Suppressor macrophage treated with lipopolysaccharide for 1 hour (primary cell): ENCODE data around the gene ODF4.
"Not testable (repeated sequence)": the region's sequence is repeated elsewhere in the genome, so short reads cannot be mapped to it uniquely, and the experiment has no call there.

Source experiments
- DNase-seq, 3 donors: peaks; one replicate each; pipeline ENCODE4 v3.0.0-alpha.2; 2020 to 2022

The ODF4 gene

DNA sequence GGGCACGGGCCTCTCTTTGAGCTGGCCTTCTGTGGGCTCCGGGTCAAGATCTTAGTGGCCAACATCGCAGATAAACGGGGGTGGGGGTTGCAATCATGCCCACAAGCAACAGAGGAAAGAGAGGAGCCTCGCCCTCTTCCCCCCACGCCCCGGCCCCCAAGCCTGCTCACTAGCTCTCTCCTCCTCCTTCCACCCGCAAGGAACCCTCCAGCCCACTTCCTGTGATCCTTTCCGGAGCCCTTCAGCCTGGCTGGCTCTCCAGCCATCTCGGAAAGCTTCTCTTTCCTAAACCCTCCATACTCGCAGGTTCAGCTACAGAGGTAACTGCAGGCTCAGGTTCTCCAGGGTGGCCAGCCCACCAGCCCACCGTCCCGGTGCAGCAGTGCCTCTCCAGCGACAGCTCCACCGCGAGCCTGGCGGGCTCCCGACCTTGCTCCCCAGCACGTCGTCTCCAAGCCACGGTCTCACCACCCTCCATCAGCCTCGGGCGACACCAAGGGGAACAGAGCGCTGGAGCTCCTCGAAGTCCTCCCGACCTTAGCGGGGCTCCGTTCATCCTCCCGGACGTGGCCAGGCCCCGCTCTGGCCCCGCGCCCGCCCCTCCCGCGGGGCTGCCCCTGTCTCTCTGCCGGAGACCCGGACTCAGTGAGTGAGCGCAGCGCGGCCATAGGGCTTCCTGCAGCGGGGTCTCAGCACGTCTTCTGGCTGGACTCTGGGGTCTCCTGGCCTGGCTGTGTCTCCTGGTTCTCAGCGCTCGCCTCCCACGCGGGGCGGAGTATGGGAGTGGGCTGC is 12.9 kb upstream of the ODF4 start:
- DNase-seq = peak; percentile 37 to 61 (median 45)

DNA sequence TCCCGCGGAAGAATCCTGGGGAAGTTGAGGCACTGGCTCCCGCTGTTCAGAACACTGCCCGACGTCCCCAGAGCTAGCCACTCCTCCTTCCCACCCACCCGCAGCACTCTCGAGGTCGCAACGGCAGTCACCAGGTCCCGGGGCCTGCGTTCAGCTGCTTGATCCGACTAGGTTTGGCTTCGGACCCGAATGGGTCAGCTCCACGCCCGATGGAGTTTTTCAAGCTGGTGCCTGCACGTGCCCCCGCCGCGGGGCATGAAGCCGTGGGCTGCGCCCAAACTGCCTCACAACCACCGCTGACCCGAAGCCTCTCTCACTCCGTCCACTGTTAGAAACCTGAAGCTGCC is 12.4 kb upstream of the ODF4 start:
- peak; percentile 13 to 40 (median 23) for DNase-seq

DNA sequence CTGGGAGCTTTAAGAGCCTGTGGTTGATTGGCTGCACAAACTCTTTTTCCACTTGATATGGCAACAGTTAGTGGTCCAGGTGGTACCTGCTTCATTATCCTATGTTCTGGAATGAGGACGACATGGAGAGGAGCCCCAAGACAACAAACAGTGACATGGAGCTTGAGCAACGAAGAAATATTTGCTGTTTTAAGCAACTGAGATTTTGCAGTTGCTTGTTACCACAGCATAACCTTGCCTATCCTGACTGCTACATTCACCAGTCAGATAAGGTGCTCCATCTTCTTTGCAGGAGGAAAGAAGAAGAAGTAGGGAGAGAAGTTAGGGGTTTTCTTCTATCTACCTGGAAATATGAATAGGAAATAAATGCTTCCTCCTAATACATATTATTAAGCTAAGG is 7.5 kb upstream of the ODF4 start:
- DNase-seq = no peak

DNA sequence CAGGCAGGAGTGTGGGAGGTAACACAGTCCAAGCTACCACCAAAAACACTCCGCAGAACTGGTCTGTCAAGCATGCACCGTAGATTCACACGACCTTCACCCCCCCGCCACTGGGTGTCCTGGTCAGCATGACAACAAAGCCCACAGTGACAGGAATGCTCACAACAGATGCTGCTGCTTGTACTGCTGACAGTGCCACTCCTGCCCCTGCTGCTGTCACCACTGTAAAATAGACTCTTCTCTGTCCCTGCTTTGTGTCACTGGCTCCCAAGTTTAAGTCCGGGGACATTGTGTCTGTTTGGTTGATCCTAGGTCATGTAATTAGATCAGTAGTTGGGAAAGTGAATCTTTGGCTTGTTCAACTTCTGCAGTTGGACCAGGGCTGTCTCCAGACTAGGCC is 7.0 kb upstream of the ODF4 start:
- no peak for DNase-seq

DNA sequence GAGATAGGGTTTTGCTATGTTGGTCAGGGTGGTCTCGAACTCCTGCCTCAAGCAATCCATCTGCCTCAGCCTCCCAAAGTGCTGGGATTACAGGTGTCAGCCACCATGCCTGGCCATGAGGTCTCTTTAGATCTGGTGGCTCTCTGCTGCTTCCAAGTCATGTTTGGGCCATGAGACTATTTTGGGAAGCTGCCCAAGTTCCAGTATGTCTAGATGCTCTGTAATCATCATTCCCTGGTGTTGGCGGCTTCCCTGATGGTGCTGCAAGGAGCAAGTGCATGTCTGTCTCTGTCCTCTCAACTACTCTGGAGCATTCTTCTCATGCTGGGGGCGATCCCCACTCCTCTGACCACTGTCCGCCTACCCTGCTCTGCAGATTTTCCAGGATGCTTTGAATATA is 6.4 kb upstream of the ODF4 start:
- no peak for DNase-seq

DNA sequence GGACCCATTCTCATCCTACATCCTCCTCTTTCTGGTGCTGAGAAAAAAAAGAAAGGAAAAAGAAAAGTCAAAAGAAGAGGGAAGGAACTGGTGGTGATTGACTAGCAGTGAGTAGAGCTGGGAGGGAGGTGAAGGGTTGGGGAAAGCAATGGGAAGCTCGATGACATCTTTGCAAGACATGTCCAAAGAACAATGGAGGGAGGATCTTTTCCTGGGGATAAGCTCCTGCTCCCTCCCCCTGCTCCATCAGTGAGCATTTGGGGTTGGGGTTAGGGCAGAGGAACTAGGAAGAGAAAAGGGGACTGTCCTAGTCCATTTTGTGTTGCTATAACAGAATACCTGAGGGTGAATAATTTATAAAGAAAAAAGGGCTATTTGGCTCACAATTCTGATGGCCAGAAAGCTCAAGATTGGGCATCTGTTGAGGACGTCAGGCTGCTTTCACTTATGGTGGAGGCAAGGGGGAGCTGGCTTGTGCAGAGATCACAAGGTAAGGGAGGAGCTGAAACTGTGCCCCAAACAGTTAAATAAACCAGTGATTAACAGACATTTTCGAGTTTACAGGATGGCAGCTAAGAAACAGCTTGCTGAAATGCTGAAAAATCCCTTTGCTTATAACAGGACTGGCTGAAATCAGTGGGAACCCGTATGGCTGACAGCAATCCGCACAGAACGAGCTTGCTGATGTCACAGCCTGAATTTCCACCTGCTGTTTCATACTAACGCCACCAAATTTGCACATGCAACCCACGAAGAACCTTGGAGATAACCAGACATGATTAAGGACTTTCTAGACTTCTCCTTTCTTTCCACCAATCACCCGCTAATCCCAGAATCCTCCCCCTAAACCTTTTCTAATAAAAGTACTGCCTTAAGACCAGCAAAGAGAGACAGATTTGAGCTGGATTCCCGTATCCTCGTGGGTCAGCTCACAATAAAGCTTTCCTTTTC is 1.6 kb upstream of the ODF4 start:
- peak; percentile 81 to 91 (median 81) for DNase-seq

DNA sequence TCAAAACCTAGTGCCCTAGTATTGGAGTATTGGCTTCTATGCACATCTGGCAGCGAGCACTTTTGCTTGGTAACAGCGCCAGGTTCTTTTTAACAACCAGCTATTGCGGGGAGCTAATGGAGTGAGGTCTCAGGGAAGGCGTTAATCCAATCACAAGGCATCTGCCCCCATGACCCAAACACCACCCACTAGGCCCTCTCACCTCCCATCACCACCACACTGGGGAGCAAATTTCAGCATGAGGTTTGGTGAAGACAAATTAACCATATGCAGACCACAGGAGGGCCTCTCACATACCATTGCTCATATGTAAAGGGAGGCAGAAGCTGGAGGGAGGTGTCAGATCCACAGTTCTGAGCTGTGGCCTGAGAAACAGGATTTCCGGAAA is 893 bp upstream of the ODF4 start:
- DNase-seq = no peak

DNA sequence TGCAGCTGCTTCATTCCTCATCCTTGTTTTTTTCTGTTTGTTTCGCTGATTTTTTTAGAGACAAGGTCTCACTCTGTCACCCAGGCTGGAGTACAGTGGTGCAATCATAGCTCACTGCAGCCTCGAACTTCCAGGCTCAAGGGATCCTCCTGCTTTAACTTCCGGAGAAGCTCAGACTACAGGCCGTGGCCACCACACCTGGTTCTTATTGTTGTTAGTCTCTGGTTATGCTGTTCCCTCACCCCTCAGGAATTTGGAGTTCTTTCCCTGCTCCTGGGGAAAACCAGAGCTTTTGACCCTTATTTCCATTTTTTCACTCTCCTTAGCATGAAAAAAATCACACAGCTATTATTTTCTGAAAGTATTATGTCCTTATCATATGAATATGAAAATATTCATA is 1.8 kb downstream of the ODF4 start:
- DNase-seq = no peak

DNA sequence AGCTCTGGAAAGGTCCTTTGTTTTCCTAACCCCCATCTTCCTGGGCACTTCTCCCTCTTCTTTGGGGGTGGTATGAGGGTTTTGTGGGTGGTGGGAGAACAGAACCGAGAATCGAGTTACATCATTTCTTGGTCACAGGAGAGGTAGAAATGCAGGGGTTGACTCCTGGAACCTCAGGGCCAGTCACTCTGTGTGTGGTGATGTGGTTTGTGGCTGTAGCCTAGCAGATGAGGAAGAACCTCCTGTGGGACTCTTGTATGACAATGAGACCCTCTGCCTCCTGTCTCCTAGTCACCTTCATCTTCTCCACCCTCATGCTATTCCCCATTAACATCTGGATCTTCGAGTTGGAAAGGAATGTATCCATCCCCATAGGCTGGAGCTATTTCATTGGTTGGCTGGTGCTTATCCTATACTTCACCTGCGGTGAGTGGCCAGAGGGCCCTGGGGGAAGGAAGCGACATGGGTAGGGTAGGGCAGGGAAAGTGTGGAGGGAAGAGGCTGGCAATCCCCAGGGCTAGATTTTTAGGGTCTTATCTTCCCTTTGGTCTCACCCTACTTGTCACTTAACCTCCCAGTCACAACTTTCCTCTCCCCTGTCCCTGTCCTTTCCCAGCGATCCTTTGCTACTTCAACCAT is 5.5 kb downstream of the ODF4 start:
- no peak for DNase-seq

DNA sequence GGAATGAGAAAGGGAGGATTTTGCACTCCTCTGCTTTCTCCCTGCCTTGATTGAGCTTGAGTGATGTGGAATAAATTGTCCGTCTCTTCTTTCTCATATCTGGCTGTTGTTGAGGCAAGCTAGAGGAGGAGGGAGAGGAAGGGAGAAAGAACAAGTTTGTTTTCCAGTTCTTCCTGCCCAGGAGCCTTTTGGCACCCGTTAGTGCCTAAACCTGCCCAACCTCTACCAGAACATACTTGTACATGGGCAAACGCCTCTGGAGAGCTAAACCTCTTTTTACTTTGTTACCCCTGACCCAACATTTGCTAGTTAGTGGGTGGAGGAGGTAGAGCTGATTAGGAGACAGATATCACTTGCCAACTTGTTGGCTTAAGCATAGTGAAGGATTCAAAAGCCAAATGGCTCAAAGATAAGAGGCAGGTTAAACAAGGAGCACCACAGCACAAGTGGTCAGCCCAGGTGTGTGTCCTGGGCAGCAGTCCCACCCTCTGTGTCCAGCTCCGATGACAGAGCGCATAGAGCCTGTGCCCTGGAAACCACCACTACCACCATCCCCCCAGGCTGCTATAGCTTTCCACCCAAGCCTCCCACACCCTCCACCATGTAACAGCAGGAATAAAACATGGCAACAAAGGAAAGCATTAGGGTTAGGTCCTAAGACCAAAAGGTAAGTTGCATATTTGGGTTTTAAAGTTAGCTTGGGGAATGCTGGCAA is 6.5 kb downstream of the ODF4 start:
- DNase-seq = no peak

DNA sequence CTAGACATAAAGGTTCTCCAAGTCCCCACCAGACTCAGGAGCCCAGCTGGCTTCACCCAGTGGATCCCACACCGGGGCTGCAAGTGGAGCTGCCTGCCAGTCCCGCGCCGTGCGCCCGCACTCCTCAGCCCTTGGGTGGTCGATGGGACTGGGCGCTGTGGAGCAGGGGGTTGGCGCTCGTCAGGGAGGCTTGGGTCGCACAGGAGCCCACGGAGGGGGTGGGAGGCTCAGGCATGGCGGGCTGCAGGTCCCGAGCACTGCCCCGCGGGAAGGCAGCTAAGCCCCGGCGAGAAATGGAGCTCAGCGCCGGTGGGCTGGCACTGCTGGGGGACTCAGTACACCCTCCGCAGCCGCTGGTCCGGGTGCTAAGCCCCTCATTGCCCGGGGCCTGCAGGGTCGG is 7.4 kb downstream of the ODF4 start:
- not testable (repeated sequence) for DNase-seq

DNA sequence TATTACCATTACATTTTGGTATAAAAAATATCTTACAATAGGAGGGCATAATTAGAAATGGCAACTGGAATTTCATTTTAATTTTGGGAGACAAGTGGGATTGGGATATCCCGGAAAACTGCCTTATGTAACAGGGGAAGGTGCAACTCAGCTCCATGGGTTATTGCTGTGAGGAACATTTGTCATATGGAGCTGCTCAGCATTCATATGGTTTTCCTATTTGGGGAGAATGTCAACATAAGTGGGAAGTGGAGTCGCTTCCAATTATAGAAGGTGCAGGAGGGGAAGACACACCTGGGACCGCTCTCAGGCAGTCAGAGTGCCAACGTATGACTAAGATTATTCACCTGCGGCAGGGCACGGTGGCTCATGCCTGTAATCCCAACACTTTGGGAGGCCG is 10.7 kb downstream of the ODF4 start:
- no peak for DNase-seq

DNA sequence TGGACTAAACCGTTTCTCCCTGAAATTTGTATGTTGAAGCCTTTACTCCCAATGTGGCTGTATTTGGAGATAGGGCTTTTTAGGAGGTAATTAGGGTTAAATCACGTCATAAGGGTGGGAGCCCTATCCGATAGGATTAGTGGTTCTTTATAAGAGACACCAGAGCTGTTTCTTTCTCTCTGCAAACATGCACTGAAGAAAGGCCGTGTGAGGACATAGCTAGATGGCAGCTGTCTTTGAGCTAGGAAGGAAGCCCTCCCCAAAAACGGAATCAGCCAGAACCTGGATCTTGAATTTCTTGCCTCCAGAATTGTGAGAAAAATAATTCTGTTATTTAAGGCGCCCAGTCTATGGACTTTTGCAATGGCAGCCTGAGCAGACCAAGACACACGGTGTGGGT is 14.1 kb downstream of the ODF4 start:
- no peak for DNase-seq

DNA sequence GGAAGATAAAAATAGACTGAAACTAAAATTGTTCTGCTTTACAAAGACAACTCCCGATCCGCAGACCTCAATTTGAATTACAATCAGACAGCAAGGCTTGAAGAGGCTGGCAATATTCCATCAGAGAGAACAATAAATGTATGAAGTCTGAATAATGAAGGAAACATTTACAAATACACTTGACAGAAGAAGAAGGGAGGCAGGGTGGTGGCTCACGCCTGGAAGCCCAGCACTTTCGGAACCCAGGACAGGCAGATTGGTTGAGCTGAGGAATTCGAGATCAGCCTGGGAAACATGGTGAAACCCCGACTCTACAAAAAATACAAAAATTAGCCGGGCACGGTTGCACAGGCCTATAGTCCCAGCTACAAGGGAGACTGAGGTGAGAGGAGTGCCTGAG is 14.6 kb downstream of the ODF4 start:
- DNase-seq = no peak

DNA sequence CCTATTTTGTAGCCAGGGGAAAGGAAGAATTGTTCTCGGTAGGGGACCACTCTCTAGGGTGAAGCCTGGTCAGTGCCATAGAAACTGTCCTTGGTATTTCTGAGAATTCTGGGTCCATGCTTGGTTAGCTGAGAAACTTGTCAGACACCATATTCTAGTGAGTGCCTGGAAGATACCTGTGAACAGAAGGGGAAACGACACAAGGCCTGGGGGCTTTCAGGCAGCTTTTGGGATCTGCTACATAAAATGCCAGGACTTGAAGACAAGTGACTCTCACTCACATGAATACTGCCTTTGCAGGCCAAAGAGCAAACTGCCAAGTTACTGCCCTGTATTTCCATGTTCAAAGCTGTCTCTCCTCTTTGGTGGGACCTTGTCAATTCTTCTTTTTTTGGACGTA is 18.3 kb downstream of the ODF4 start:
- DNase-seq = peak in 1 of 3 donors; percentile 13

DNA sequence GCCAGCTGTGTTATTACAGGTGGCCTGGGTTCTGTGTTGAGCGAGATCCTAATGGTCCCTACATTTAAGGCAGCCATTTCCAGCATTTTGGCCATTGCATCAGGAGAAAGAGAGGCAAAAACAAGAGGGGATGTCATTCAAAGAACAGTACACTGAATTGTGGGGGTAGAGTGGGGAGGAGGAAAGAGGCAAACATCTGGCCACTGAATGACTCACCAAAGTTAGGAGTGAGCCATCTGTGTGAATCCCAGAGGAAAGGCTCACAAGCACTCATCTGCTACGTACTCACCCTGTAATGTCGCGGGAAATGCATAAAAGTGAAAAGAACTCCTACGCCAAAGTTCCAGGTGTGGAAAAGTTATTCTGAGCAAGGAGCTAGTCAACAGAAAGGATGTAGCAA is 20.1 kb downstream of the ODF4 start:
- DNase-seq = peak; percentile 20 to 47 (median 27)

DNA sequence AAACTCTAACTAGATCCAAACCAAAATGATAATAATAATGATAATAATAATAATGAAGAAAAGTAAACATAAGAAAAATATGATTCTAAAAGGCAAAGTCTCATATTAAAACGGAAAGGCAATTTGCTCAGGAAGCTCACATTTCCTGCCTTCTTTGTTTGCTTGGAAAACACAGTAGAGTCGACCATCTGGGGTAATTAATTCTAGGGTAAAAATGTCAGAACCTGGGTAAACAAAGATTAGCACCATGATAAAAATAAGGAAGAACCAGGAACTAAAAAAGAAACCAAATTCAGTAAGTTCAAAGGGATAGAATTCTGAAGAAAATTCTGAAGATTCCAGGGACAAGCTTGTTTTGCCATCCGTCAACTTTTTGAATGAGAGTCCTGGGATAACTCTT is 20.6 kb downstream of the ODF4 start:
- DNase-seq = peak in 1 of 3 donors; percentile 15

DNA sequence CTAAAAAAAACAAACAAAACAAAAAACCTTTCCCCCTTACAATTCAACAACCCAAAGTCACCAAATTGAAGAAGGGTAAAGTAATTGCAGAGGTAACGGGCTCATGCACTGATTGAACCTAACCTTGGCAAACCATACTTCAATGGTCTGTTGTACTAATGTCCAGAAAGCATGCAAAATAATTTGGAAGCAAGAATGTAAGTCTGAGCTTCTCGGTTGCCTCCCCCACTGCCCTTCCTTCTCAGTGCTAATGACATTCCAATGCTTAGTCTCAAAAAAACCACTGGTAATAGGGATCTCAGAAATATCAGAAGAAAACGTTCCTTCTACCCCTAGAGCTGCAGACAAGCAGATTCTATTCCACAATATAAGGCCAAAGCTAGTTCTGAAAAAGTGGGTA is 21.1 kb downstream of the ODF4 start:
- peak in 1 of 3 donors; percentile 13 for DNase-seq

DNA sequence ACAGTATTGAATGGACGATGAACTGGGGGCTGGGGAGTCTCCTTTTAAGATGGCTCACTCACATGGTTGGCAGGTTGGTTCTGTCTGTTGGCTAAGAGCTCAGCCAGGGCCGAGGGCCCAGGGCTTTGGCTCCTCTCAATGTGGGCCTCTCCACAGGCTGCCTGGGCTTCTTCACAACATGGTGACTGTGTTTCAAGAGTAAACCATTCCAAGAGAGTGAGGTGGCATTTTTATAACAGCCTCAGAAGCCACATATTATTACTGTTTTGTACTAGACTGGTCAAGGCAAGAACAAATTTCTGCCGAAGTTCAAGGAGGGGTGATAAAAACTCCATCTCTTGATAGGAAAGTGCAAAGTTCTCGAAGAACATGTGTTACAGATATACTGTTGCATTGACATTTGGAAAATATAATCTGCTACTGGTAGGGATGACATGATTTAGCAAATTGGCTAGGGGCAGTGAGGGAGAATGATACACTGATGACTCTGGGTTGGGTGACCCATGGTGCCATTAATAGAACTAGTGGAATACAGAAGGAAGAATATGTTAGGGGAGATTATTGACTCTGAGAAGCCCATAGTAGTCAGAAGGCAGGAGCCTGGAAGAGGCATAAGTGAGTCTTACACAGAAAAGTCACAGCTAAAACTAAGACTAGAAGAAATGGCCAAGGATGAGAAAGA is 23.2 kb downstream of the ODF4 start:
- DNase-seq = peak in 1 of 3 donors; percentile 10

DNA sequence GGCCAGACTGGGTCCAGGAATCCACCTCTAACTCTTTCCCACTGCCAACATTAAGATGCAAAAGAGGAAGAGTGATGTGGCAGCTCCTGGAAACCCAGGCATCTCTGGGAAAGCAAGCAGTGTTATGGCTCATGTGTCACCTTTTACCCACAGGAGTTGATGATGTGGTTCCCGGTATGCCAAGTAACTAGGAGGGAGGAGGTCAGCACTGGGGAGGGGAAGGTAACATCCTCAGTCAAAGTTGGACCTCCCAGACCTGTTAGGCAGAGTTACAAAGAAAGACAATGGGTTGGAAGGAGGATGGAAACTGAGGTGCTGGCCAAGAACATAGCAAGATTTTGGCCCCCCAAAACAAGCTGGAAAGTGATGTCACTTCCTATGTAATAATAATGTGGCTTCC is 25.5 kb downstream of the ODF4 start:
- no peak for DNase-seq

DNA sequence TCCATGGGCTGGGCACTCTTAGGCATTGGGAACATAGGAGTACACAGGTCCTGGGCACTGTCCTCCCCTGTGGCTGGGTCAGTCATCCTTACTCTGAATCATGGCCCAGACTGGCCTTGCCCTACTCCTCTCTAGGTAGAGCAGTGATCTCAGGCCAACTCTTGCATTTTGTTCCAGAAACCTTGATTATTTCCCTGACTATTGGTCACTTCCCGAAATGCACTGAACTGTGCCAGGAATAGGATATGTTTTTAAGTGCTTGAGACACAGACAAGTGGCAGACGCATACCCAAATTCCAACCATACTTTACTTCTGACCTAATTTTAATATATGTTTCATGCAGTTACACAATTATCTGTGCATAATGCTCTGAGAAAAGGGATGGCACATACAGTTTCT is 26.6 kb downstream of the ODF4 start:
- DNase-seq = no peak

DNA sequence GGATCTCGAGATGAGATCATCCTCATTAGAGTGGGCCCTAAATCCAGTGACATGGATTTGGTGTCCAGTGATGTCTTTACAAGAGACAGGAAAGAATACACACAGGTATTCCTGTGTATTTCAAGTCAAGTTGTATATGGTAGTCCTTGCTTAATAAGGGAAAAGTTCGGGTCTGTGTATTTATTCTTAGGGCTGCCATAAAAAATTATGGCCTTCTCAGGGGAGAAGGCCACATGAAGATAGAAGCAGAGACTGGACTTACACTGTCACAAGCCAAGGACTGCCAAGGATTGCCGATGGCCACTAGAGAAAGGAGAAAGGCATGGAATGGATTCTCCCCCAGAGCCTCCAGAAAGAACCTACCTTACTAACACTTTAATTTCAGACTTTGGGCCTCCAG is 28.6 kb downstream of the ODF4 start:
- DNase-seq = no peak
